Activated CD4-positive, alpha-beta memory T cell treated with anti-CD3 and anti-CD28 coated beads for 36 hours (primary cell): ENCODE measurements around the gene IL21R. TPM values are rescaled to one million over a fixed set of nuclear protein-coding genes. Genes with fewer than 3 reads are reported as not detected.
A peak's percentile ranks its signal among the peaks of the same experiment; 100 is the strongest.
"Not testable (repeated sequence)": the region's sequence is repeated elsewhere in the genome, so short reads cannot be mapped to it uniquely, and the experiment has no call there.

Source experiments
- CTCF ChIA-PET: fragments of 350-600 bp; sonication (Branson Sonifier 250); formaldehyde crosslinking; loops from one replicate; lab custom pipeline; 2021; ENCODE audit warnings: antibody characterized with exemption, inconsistent platforms; lab: Charles Lee
- POLR2A ChIA-PET: fragments of 350-600 bp; sonication (Branson Sonifier 250); formaldehyde crosslinking; loops from one replicate; lab custom pipeline; 2021; ENCODE audit warnings: antibody characterized with exemption; lab: Charles Lee
- DNase-seq: peaks from one replicate; pipeline ENCODE4 v3.0.0-alpha.2; 2020
- H3K27ac Mint-ChIP-seq: one replicate; pipeline ENCODE4 v1.8.0; 2021; ENCODE audit warnings: mixed read lengths
- H3K27me3 Mint-ChIP-seq: one replicate; pipeline ENCODE4 v1.8.0; 2021; ENCODE audit warnings: mixed read lengths
- H3K36me3 Mint-ChIP-seq: one replicate; pipeline ENCODE4 v1.8.0; 2021; ENCODE audit warnings: mixed read lengths
- H3K4me1 Mint-ChIP-seq: one replicate; pipeline ENCODE4 v1.8.0; 2021; ENCODE audit warnings: low read depth, mixed read lengths
- H3K4me3 Mint-ChIP-seq: one replicate; pipeline ENCODE4 v1.8.0; 2021; ENCODE audit warnings: mild to moderate bottlenecking, mixed read lengths
- H3K9me3 Mint-ChIP-seq: one replicate; pipeline ENCODE4 v1.8.0; 2021; ENCODE audit warnings: mixed read lengths
- intact Hi-C: fragments of 100-400 bp; cut with micrococcal nuclease; formaldehyde crosslinking; loops from one replicate; pipeline ENCODE4 v1.15.1; 2023
- total RNA-seq, 2 experiments: library from RNA; stranded (reverse); gene quantifications; one replicate each; pipeline ENCODE4 v1.2.3, GENCODE V29; 2021

The IL21R gene
- total RNA-seq, 2 experiments from 2014 or later: 55.0 to 55.9 TPM

- DNase-seq: peak; percentile 89
- peaks cover 67% of the 10 kb centered on the region for H3K36me3 Mint-ChIP-seq
- ChIA-PET CTCF (interaction anchor here (0.7 to 1.7 kb wide), 8 partner anchors 44 to 294 kb away, joined by 3 to 7 read pairs (median 3); partner anchors contain the start of gene IL21R), POLR2A (interaction anchor here (1.0 to 1.7 kb wide), 7 partner anchors 9 to 131 kb away, joined by 3 to 7 read pairs (median 3); no protein-coding TSS in a partner anchor)
- peak overlapping the region; percentile 48 for H3K4me3 Mint-ChIP-seq
- H3K27me3 Mint-ChIP-seq: no peaks in the 10 kb centered on the region
- H3K27ac Mint-ChIP-seq: peak overlapping the region; percentile 78
- peaks cover 14% of the 10 kb centered on the region for H3K9me3 Mint-ChIP-seq
- peaks cover 82% of the 10 kb centered on the region for H3K4me1 Mint-ChIP-seq
- intact Hi-C loops: loop anchor here (2.0 kb wide), 1 partner anchor 23 kb away; no protein-coding TSS in a partner anchor
Observed at GRCh38 chr16:27449434-27450195, 47.6 kb downstream of the IL21R start.

DNA sequence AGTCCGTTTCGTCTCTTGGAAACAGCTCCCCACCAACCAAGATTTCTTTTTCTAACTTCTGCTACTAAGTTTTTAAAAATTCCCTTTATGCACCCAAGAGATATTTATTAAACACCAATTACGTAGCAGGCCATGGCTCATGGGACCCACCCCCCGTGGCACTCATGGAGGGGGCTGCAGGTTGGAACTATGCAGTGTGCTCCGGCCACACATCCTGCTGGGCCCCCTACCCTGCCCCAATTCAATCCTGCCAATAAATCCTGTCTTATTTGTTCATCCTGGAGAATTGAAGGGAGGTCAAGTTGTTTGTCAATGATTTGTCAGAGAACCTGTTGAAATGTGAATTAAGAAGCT, 48.2 kb downstream of the IL21R start:
- ChIA-PET CTCF (interaction anchor here (0.7 to 1.7 kb wide), 7 partner anchors 45 to 295 kb away, joined by 3 to 7 read pairs (median 3); partner anchors contain the start of gene IL21R), POLR2A (interaction anchor here (0.8 to 1.7 kb wide), 6 partner anchors 23 to 132 kb away, joined by 3 to 7 read pairs (median 3); no protein-coding TSS in a partner anchor)
- H3K27ac Mint-ChIP-seq: peak overlapping the region; percentile 78
- H3K9me3 Mint-ChIP-seq: peaks cover 10% of the 10 kb centered on the region
- no peaks in the 10 kb centered on the region for H3K27me3 Mint-ChIP-seq
- H3K4me3 Mint-ChIP-seq: peak overlapping the region; percentile 48
- DNase-seq: no peak
- peaks cover 62% of the 10 kb centered on the region for H3K36me3 Mint-ChIP-seq
- peaks cover 80% of the 10 kb centered on the region for H3K4me1 Mint-ChIP-seq
- intact Hi-C loops: no loop called here

DNA sequence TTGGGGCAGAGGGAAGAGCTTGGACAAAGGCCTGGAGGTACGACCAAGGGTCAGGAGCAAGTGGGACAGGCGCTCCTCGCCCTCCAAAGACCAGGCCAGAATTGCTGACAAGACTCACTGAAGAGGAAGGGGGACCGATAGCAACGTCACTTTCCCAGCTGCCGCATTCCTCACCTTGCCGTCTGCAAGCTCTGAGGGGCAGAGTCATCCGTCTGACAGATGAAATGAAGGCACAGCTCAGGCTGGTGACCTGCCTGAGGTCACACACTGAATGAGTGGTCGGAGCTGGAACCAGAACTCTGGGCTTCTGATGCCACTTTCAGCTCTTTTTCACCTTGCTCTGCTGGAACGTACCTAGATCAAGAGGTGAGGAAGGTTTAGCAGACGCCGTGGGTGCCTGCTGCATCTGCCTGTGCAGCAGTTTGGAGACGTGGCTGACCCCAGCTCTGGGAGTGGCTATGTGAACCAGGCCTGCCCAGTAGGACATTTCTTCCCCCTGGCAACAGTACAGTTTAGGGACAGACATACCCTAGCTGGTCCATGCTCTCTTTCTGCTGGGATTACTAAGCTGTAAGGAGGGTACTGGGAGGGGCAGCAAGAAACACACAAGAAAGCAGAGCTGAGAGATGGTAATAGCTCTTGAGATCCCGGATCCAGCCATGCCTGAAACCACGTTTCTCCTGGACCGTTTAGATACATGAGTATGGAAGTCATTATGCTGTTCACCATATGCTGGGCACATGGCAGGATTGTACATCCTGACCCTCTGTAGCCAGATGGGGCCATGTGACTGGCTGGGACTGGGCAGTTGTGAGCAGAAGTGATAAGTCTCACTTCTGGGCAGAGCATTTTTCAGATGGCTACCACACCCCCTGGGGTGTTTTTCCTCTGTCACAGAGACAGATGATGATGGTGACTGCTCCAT, 50.9 kb downstream of the IL21R start:
- H3K4me1 Mint-ChIP-seq: peaks cover 77% of the 10 kb centered on the region
- no peaks in the 10 kb centered on the region for H3K27me3 Mint-ChIP-seq
- ChIA-PET POLR2A (interaction anchor here (0.8 to 2.5 kb wide), 5 partner anchors 12 to 134 kb away, joined by 3 to 8 read pairs (median 3); partner anchors contain the start of gene IL21R), CTCF (interaction anchor here (0.9 to 2.1 kb wide), 4 partner anchors 222 to 283 kb away, joined by 3 to 5 read pairs (median 3); partner anchors contain the start of gene KDM8)
- H3K27ac Mint-ChIP-seq: peak overlapping the region; percentile 50
- no peak for DNase-seq
- H3K36me3 Mint-ChIP-seq: peaks cover 36% of the 10 kb centered on the region
- no peak overlapping the region for H3K4me3 Mint-ChIP-seq
- intact Hi-C loops: no loop called here
- H3K9me3 Mint-ChIP-seq: peaks cover 6% of the 10 kb centered on the region

DNA sequence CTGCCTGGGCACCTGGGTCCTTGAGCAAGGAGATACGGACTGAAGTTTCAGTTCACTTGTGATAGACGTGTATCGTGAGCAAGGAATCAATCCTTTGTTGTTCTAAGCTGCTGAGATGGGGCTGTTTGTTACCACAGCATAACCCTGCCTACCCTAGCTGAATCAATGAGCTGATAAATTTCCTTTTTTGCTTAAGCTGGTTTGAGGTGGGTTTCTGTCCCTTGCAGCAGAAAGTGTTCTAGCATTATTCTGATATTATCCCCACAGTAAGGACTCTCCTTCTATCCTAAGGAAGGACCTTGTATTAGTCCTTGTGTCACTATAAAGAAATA, 51.5 kb downstream of the IL21R start:
- POLR2A ChIA-PET: interaction anchor here (1.1 to 2.5 kb wide), 4 partner anchors 13 to 135 kb away, joined by 3 to 8 read pairs (median 4); no protein-coding TSS in a partner anchor
- peaks cover 73% of the 10 kb centered on the region for H3K4me1 Mint-ChIP-seq
- DNase-seq: no peak
- peaks cover 6% of the 10 kb centered on the region for H3K9me3 Mint-ChIP-seq
- CTCF ChIA-PET: interaction anchor here (0.7 to 1.5 kb wide), 4 partner anchors 223 to 298 kb away, joined by 3 to 4 read pairs (median 3); partner anchors contain the start of gene KDM8
- no peaks in the 10 kb centered on the region for H3K27me3 Mint-ChIP-seq
- no peak overlapping the region for H3K27ac Mint-ChIP-seq
- H3K4me3 Mint-ChIP-seq: no peak overlapping the region
- intact Hi-C loops: no loop called here
- H3K36me3 Mint-ChIP-seq: peaks cover 30% of the 10 kb centered on the region

GRCh38 chr16:27455700-27456099, 53.7 kb downstream of the IL21R start:
- H3K27ac Mint-ChIP-seq: peak overlapping the region; percentile 35
- H3K9me3 Mint-ChIP-seq: peaks cover 6% of the 10 kb centered on the region
- POLR2A ChIA-PET: no interaction called here
- DNase-seq: peak; percentile 50
- H3K4me3 Mint-ChIP-seq: no peak overlapping the region
- intact Hi-C loops: loop anchor here (1.0 to 2.0 kb wide), 4 partner anchors 53 to 277 kb away; partner anchors contain the start of gene IL21R
- H3K36me3 Mint-ChIP-seq: peaks cover 11% of the 10 kb centered on the region
- H3K4me1 Mint-ChIP-seq: peaks cover 57% of the 10 kb centered on the region
- no peaks in the 10 kb centered on the region for H3K27me3 Mint-ChIP-seq
- CTCF ChIA-PET: interaction anchor here (1.0 to 2.4 kb wide), 4 partner anchors 88 to 301 kb away, joined by 4 to 11 read pairs (median 6); no protein-coding TSS in a partner anchor

- H3K27ac Mint-ChIP-seq, H3K4me3 Mint-ChIP-seq, DNase-seq, POLR2A ChIA-PET, H3K9me3 Mint-ChIP-seq, H3K36me3 Mint-ChIP-seq, H3K27me3 Mint-ChIP-seq: not testable (repeated sequence)
- CTCF ChIA-PET: interaction anchor here (1.2 kb wide), 1 partner anchor 83 kb away, joined by 3 read pairs; no protein-coding TSS in a partner anchor
- intact Hi-C loops: loop anchor here (1.0 to 2.0 kb wide), 6 partner anchors 55 to 302 kb away; partner anchors contain the start of gene IL21R
- peaks cover 46% of the 10 kb centered on the region for H3K4me1 Mint-ChIP-seq
Observed at GRCh38 chr16:27457605-27457900, 55.6 kb downstream of the IL21R start.

GRCh38 chr16:27458258-27458657, 56.3 kb downstream of the IL21R start:
- Mint-ChIP-seq H3K36me3 (peaks cover 1% of the 10 kb centered on the region), H3K4me1 (peaks cover 48% of the 10 kb centered on the region), H3K9me3 (peaks cover 2% of the 10 kb centered on the region), H3K27me3 (no peaks in the 10 kb centered on the region), H3K27ac (no peak overlapping the region), H3K4me3 (no peak overlapping the region)
- no peak for DNase-seq
- POLR2A ChIA-PET: no interaction called here
- intact Hi-C loops: no loop called here
- CTCF ChIA-PET: interaction anchor here (1.0 to 1.2 kb wide), 2 partner anchors 83 to 91 kb away, joined by 3 to 5 read pairs; no protein-coding TSS in a partner anchor

- no peak overlapping the region for H3K27ac Mint-ChIP-seq
- POLR2A ChIA-PET: no interaction called here
- no peaks in the 10 kb centered on the region for H3K9me3 Mint-ChIP-seq
- DNase-seq: no peak
- H3K4me1 Mint-ChIP-seq: peaks cover 52% of the 10 kb centered on the region
- H3K36me3 Mint-ChIP-seq: peaks cover 5% of the 10 kb centered on the region
- no peak overlapping the region for H3K4me3 Mint-ChIP-seq
- CTCF ChIA-PET: interaction anchor here (1.0 kb wide), 1 partner anchor 92 kb away, joined by 5 read pairs; no protein-coding TSS in a partner anchor
- no peaks in the 10 kb centered on the region for H3K27me3 Mint-ChIP-seq
- intact Hi-C loops: no loop called here
Observed at GRCh38 chr16:27458987-27459688, 57.2 kb downstream of the IL21R start.

GRCh38 chr16:27460213-27460612, 58.2 kb downstream of the IL21R start:
- Mint-ChIP-seq H3K4me3 (no peak overlapping the region), H3K27me3 (no peaks in the 10 kb centered on the region), H3K4me1 (peaks cover 51% of the 10 kb centered on the region), H3K27ac (no peak overlapping the region), H3K36me3 (peaks cover 9% of the 10 kb centered on the region), H3K9me3 (no peaks in the 10 kb centered on the region)
- ChIA-PET CTCF (interaction anchor here (0.5 to 0.7 kb wide), 2 partner anchors 9 to 93 kb away, joined by 3 to 4 read pairs; no protein-coding TSS in a partner anchor), POLR2A (no interaction called here)
- intact Hi-C loops: no loop called here
- no peak for DNase-seq

- ChIA-PET CTCF (no interaction called here), POLR2A (no interaction called here)
- H3K4me1 Mint-ChIP-seq: peaks cover 48% of the 10 kb centered on the region
- H3K4me3 Mint-ChIP-seq: no peak overlapping the region
- no peaks in the 10 kb centered on the region for H3K27me3 Mint-ChIP-seq
- H3K36me3 Mint-ChIP-seq: peaks cover 13% of the 10 kb centered on the region
- intact Hi-C loops: no loop called here
- H3K27ac Mint-ChIP-seq: no peak overlapping the region
- H3K9me3 Mint-ChIP-seq: no peaks in the 10 kb centered on the region
- no peak for DNase-seq
Observed at GRCh38 chr16:27460663-27461482, 58.9 kb downstream of the IL21R start.
